Astrocyte (in vitro differentiated cells and primary cell): ENCODE data around the gene ZNF335. TPM values are rescaled to one million over a fixed set of nuclear protein-coding genes. Genes with fewer than 3 reads are reported as not detected.
"Not testable (repeated sequence)": the region's sequence is repeated elsewhere in the genome, so short reads cannot be mapped to it uniquely, and the experiment has no call there.

Source experiments
- DNase-seq: peaks from one replicate; pipeline ENCODE4 v3.0.0-alpha.2; 2010; ENCODE audit warnings: low read depth
- FAIRE-seq: peaks from 2 replicates; lab custom pipeline; 2011; peaks lifted over from hg19 to GRCh38; lab: Jason Lieb, UNC
- H2AFZ ChIP-seq: 2 replicates; pipeline ENCODE4 v1.6.0; 2012; ENCODE audit warnings: low read depth, low read length, inconsistent platforms
- H3K27ac ChIP-seq: 2 replicates; pipeline ENCODE4 v1.5.1; 2011; ENCODE audit warnings: low read depth, low read length, inconsistent platforms
- H3K27me3 ChIP-seq: 2 replicates; pipeline ENCODE4 v1.6.0; 2011; ENCODE audit warnings: low read length, inconsistent platforms; ENCODE audit not compliant: insufficient read depth
- H3K36me3 ChIP-seq: 2 replicates; pipeline ENCODE4 v1.5.1; 2011; ENCODE audit warnings: low read length, inconsistent platforms; ENCODE audit not compliant: insufficient read depth
- H3K4me1 ChIP-seq: 2 replicates; pipeline ENCODE4 v1.5.1; 2011; ENCODE audit warnings: low read length, inconsistent platforms; ENCODE audit not compliant: insufficient read depth
- H3K4me2 ChIP-seq: 2 replicates; pipeline ENCODE4 v1.6.0; 2012; ENCODE audit warnings: low read length, inconsistent platforms
- H3K4me3 ChIP-seq: 2 replicates; pipeline ENCODE4 v1.5.1; 2011; ENCODE audit warnings: low read depth, mild to moderate bottlenecking, low read length, inconsistent platforms; ENCODE audit not compliant: insufficient read depth
- H3K79me2 ChIP-seq: 2 replicates; pipeline ENCODE4 v1.6.0; 2012; ENCODE audit warnings: mild to moderate bottlenecking, low read length, inconsistent platforms; ENCODE audit not compliant: insufficient read depth
- H3K9ac ChIP-seq: 2 replicates; pipeline ENCODE4 v1.6.0; 2012; ENCODE audit warnings: mild to moderate bottlenecking, low read length, inconsistent platforms
- H3K9me3 ChIP-seq: 2 replicates; pipeline ENCODE4 v1.5.1; 2012; ENCODE audit warnings: low read depth, mild to moderate bottlenecking, low read length, inconsistent platforms; ENCODE audit not compliant: insufficient read depth
- H4K20me1 ChIP-seq: 2 replicates; pipeline ENCODE4 v1.6.0; 2012; ENCODE audit warnings: low read length, inconsistent platforms; ENCODE audit not compliant: insufficient read depth
- H3K27ac Mint-ChIP-seq: one replicate; pipeline ENCODE4 v1.8.0; 2021; ENCODE audit warnings: mild to moderate bottlenecking, mixed read lengths; ENCODE audit not compliant: unreplicated experiment
- H3K27me3 Mint-ChIP-seq: one replicate; pipeline ENCODE4 v1.8.0; 2021; ENCODE audit warnings: low read depth, mixed read lengths; ENCODE audit not compliant: unreplicated experiment
- H3K36me3 Mint-ChIP-seq: one replicate; pipeline ENCODE4 v1.8.0; 2021; ENCODE audit warnings: low read depth, mixed read lengths; ENCODE audit not compliant: unreplicated experiment
- H3K4me1 Mint-ChIP-seq: one replicate; pipeline ENCODE4 v1.8.0; 2021; ENCODE audit warnings: low read depth, mixed read lengths; ENCODE audit not compliant: unreplicated experiment
- H3K4me3 Mint-ChIP-seq: one replicate; pipeline ENCODE4 v1.8.0; 2021; ENCODE audit warnings: mild to moderate bottlenecking, moderate library complexity, mixed read lengths; ENCODE audit not compliant: unreplicated experiment
- H3K9me3 Mint-ChIP-seq: one replicate; pipeline ENCODE4 v1.8.0; 2021; ENCODE audit warnings: mild to moderate bottlenecking, mixed read lengths; ENCODE audit not compliant: unreplicated experiment
- EZH2 ChIP-seq: IDR thresholded peaks from 2 replicates; pipeline ENCODE4 v1.6.1; 2012; ENCODE audit warnings: mild to moderate bottlenecking, low read length, inconsistent platforms; ENCODE audit not compliant: insufficient read depth
- total RNA-seq: library from RNA; stranded (reverse); gene quantifications from 2 replicates; pipeline ENCODE4 v1.2.1, GENCODE V29; 2021
- TF ChIP-seq, protein P1 (sequence below): IDR thresholded peaks from 2 replicates; pipeline ENCODE4 v1.5.1; 2011; ENCODE audit warnings: low read depth, mild to moderate bottlenecking, inconsistent platforms, low read length, moderate library complexity; ENCODE audit not compliant: insufficient read depth

The ZNF335 gene
- total RNA-seq, 1 donor from 2014 or later = 18.6 TPM

DNA sequence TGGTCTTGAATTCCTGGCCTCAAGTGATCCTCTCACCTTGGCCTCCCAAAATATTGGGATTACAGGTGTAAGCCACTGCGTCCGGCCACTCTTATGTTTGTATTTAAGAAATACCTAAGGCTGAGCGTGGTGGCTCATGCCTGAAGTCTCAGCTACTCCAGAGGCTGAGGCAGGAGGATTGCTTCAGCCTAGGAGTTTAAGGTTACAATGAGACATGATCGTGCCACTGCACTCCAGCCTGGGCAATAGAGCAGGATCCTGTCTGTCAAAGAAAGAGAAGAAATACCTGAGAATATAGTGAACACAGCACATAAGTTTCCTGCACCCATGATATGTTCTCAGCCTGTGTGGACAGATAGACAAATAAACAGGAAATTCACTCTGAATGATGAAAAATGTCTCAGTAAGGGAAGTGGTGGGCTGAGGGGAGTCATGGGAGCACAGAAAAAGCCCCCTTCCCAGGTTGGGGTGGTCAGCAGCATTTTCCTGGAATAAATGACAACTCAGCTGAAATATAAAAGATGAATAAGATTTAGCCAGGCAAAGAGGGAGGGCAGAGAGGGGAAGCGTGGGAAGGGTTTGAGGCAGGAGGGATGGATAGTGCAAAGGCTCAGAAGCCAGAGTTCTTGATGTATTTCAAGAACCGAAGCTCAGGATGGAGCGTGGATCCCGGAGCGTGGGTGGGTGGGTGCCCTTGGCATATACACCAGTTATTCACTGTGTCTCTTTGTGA lies 22.9 kb upstream of the ZNF335 start:
- Mint-ChIP-seq H3K27ac (no peak overlapping the region), H3K27me3 (peaks cover 4% of the 10 kb centered on the region), H3K36me3 (no peaks in the 10 kb centered on the region), H3K4me3 (no peak overlapping the region), H3K9me3 (peaks cover 4% of the 10 kb centered on the region), H3K4me1 (peaks cover 10% of the 10 kb centered on the region)
- Histone ChIP-seq H3K27ac (no peak overlapping the region), H4K20me1 (no peaks in the 10 kb centered on the region), H2AFZ (no peak overlapping the region), H3K4me3 (no peak overlapping the region), H3K9me3 (no peaks in the 10 kb centered on the region), H3K4me1 (peaks cover 3% of the 10 kb centered on the region), H3K36me3 (no peaks in the 10 kb centered on the region), H3K79me2 (no peaks in the 10 kb centered on the region), H3K27me3 (peaks cover 16% of the 10 kb centered on the region), H3K9ac (no peak overlapping the region), H3K4me2 (no peak overlapping the region)
- DNase-seq (no peak), FAIRE-seq (no peak)
- no peak for TF ChIP-seq EZH2
- TF ChIP-seq, protein P1, sequence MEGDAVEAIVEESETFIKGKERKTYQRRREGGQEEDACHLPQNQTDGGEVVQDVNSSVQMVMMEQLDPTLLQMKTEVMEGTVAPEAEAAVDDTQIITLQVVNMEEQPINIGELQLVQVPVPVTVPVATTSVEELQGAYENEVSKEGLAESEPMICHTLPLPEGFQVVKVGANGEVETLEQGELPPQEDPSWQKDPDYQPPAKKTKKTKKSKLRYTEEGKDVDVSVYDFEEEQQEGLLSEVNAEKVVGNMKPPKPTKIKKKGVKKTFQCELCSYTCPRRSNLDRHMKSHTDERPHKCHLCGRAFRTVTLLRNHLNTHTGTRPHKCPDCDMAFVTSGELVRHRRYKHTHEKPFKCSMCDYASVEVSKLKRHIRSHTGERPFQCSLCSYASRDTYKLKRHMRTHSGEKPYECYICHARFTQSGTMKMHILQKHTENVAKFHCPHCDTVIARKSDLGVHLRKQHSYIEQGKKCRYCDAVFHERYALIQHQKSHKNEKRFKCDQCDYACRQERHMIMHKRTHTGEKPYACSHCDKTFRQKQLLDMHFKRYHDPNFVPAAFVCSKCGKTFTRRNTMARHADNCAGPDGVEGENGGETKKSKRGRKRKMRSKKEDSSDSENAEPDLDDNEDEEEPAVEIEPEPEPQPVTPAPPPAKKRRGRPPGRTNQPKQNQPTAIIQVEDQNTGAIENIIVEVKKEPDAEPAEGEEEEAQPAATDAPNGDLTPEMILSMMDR = no peak

DNA sequence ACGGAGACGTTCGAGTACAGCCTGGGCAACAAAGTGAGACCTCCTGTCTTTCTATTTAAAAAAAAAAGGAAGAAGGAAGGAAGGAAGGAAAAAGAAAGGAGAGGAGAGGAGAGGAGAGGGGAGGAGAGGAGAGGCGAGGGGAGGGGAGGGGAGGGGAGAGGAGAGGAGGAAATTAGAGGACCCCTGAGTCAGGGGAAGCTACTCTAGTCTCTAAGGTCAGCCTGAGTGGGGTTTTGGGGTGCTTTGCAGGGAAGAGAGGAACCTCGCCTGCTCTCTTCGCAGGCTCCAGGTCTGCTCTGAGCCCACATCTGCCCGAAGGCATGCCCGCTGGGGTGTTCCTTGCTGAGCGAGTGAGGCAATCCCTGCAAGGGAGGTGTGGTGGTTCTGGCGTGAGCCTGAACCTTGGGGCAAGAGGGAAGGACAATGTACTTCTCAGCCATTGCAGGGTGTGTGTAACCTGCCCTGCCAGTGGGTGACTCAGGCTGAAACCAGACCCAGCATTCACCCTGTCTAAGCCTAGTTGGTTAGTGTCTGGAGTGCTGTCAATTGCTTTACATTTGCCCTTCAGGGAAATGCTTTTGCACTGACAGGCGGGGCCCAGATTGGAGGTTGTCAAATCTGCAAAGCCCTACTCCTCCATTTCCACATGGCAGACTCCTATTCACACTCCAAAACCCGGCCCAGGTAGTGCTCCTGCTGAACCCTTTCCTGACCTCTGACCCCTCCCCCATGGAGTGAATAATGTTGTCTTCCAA lies 21.4 kb upstream of the ZNF335 start:
- H3K27ac ChIP-seq = no peak overlapping the region
- no peaks in the 10 kb centered on the region for H3K9me3 ChIP-seq
- no peak for TF ChIP-seq EZH2
- TF ChIP-seq, protein P1 = no peak
- Mint-ChIP-seq H3K36me3 (no peaks in the 10 kb centered on the region), H3K4me1 (peaks cover 10% of the 10 kb centered on the region), H3K27me3 (peaks cover 8% of the 10 kb centered on the region), H3K27ac (no peak overlapping the region), H3K4me3 (no peak overlapping the region), H3K9me3 (no peaks in the 10 kb centered on the region)
- H3K27me3 ChIP-seq = peaks cover 10% of the 10 kb centered on the region
- no peak overlapping the region for H2AFZ ChIP-seq
- H3K79me2 ChIP-seq = no peaks in the 10 kb centered on the region
- peaks cover 3% of the 10 kb centered on the region for H3K4me1 ChIP-seq
- H3K4me2 ChIP-seq = no peak overlapping the region
- H3K4me3 ChIP-seq = no peak overlapping the region
- no peak overlapping the region for H3K9ac ChIP-seq
- no peaks in the 10 kb centered on the region for H3K36me3 ChIP-seq
- FAIRE-seq (no peak), DNase-seq (no peak)
- H4K20me1 ChIP-seq = no peaks in the 10 kb centered on the region

DNA sequence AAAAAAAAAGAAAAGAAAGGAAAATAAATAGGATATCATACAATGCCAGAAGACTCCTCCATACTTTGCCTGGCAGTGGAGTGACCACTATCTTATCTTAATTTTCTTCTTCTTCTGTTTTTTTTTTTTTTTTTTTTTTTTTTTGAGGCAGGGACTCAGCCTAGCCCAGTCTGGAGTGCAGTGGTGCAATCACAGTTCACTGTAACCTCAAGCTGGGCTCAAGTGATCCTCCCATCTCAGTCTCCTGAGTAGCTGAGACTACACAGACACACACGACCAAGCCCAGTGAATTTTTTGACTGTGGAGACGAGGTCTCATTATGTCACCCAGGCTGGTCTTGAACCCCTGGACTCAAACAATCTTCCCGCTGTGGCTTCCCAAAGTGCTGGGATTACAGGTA lies 19.6 kb upstream of the ZNF335 start:
- Histone ChIP-seq H3K4me2 (no peak overlapping the region), H3K4me1 (peaks cover 3% of the 10 kb centered on the region), H4K20me1 (no peaks in the 10 kb centered on the region), H3K27ac (no peak overlapping the region), H3K9ac (no peak overlapping the region), H2AFZ (no peak overlapping the region), H3K27me3 (peaks cover 10% of the 10 kb centered on the region), H3K9me3 (no peaks in the 10 kb centered on the region), H3K79me2 (no peaks in the 10 kb centered on the region), H3K4me3 (no peak overlapping the region), H3K36me3 (no peaks in the 10 kb centered on the region)
- Mint-ChIP-seq H3K36me3 (no peaks in the 10 kb centered on the region), H3K4me1 (peaks cover 10% of the 10 kb centered on the region), H3K27ac (peak overlapping the region; percentile 35), H3K9me3 (no peaks in the 10 kb centered on the region), H3K4me3 (no peak overlapping the region), H3K27me3 (peaks cover 9% of the 10 kb centered on the region)
- DNase-seq = no peak
- no peak for TF ChIP-seq EZH2
- TF ChIP-seq, protein P1 = no peak
- no peak for FAIRE-seq

DNA sequence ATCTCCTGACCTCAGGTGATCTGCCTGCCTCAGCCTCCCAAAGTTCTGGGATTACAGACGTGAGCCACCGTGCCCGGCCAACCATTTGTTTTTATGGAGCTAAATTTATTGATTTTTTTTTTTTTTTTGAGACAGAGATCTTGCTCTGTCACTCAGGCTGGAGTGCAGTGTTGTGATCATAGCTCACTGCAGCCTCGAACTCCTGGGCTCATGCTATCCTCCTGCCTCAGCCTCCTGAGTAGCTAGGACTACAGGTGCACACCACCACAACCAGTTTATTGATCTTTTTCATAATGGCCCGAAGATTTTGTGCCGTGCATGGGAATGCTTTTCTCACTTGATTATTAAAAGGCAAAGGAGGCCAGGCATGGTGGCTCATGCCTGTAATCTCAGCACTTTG lies 16.8 kb upstream of the ZNF335 start:
- not testable (repeated sequence) for H3K36me3 Mint-ChIP-seq, H3K27ac ChIP-seq, H3K4me2 ChIP-seq, H4K20me1 ChIP-seq, H3K9ac ChIP-seq, FAIRE-seq, H3K27me3 ChIP-seq, H3K4me3 ChIP-seq, H3K9me3 ChIP-seq, H3K27ac Mint-ChIP-seq, DNase-seq, H3K4me3 Mint-ChIP-seq, H3K4me1 Mint-ChIP-seq, H3K36me3 ChIP-seq, H3K79me2 ChIP-seq, H3K9me3 Mint-ChIP-seq, H2AFZ ChIP-seq, H3K4me1 ChIP-seq
- H3K27me3 Mint-ChIP-seq = peaks cover 23% of the 10 kb centered on the region
